HepG2 (cell line): ENCODE results near the gene ZCCHC10. TPM values are rescaled to one million over a fixed set of nuclear protein-coding genes. Genes with fewer than 3 reads are reported as not detected.
A peak's percentile ranks its signal among the peaks of the same experiment; 100 is the strongest.
"Not testable (repeated sequence)": the region's sequence is repeated elsewhere in the genome, so short reads cannot be mapped to it uniquely, and the experiment has no call there.

ENCODE experiments used
- ATAC-seq: fragments of 200-7000 bp; cut with Tn5 transposase; 3 replicates; pipeline ENCODE4 v1.9.1; 2020; ENCODE audit warnings: mild to moderate bottlenecking, moderate library complexity
- BruUV-seq: library from RNA; stranded (reverse); fragments of 400-500 nt; replicated peaks from 2 replicates; lab custom pipeline; 2021; lab: Mats Ljungman, UMichigan
- CTCF ChIA-PET: fragments of 300-600 bp; formaldehyde crosslinking; extraction: SDS; loops from one replicate; lab custom pipeline; 2021; ENCODE audit warnings: low total read pairs, inconsistent platforms, low intra/inter-chr PET ratio; lab: Yijun Ruan, JAX
- POLR2A ChIA-PET: fragments of 350-600 bp; sonication (Branson Sonifier 250); formaldehyde crosslinking; loops from one replicate; lab custom pipeline; 2020; ENCODE audit warnings: antibody characterized with exemption, inconsistent platforms; lab: Yijun Ruan, JAX
- DNase-seq: peaks from one replicate; pipeline ENCODE4 v3.0.0-alpha.2; 2015; ENCODE audit warnings: low spot score
- FAIRE-seq: peaks from 3 replicates; lab custom pipeline; 2011; peaks lifted over from hg19 to GRCh38; lab: Jason Lieb, UNC
- H2AFZ ChIP-seq: one replicate; pipeline ENCODE4 v1.6.1; 2011; ENCODE audit warnings: low read length, inconsistent platforms
- H3K27ac ChIP-seq: fragments of 300-600 bp; 3 replicates; pipeline ENCODE4 v1.8.0; 2011; ENCODE audit warnings: mixed run types, mild to moderate bottlenecking, mixed read lengths, low read length, inconsistent platforms; ENCODE audit not compliant: insufficient read depth; ENCODE audit errors: extremely low read length
- H3K27me3 ChIP-seq, 2 experiments: fragments of 200-600 bp in 1 of 2; 2 replicates in 1 of 2; 3 replicates in 1 of 2; pipeline versions ENCODE4 v1.6.0 to v1.8.0; 2011; ENCODE audit warnings: low read length in 2 of 2, mild to moderate bottlenecking in 2 of 2, moderate library complexity in 2 of 2, inconsistent platforms in 1 of 2; ENCODE audit not compliant: insufficient read depth in 2 of 2, control insufficient read depth in 1 of 2
- H3K36me3 ChIP-seq, 2 experiments: fragments of 200-600 bp in 1 of 2; replicated peaks in 1 of 2; 2 replicates in 1 of 2; 3 replicates in 1 of 2; pipeline versions ENCODE4 v1.5.1 to v1.8.0; 2011; ENCODE audit warnings: low read length in 2 of 2, inconsistent platforms in 1 of 2; ENCODE audit not compliant: insufficient read depth in 2 of 2, control insufficient read depth in 1 of 2
- H3K4me1 ChIP-seq: 2 replicates; pipeline ENCODE4 v1.5.1; 2012; ENCODE audit warnings: low read length, inconsistent platforms; ENCODE audit not compliant: insufficient read depth
- H3K4me2 ChIP-seq: 2 replicates; pipeline ENCODE4 v1.6.0; 2011; ENCODE audit warnings: low read depth, low read length, inconsistent platforms
- H3K4me3 ChIP-seq, 3 experiments: fragments of 200-600 bp in 1 of 3; sonication (generic), shearing (Covaris generic) in 1 of 3; replicated peaks in 1 of 3; 2 replicates each; pipeline ENCODE4 v1.5.1; 2011 to 2016; ENCODE audit warnings: low read length in 3 of 3, inconsistent platforms in 2 of 3, low read depth in 2 of 3, mild to moderate bottlenecking in 2 of 3, control low read depth in 1 of 3, mixed read lengths in 1 of 3; ENCODE audit not compliant: insufficient read depth in 1 of 3
- H3K79me2 ChIP-seq: one replicate; pipeline ENCODE4 v1.6.1; 2011; ENCODE audit warnings: low read length, inconsistent platforms; ENCODE audit not compliant: insufficient read depth
- H3K9ac ChIP-seq: 2 replicates; pipeline ENCODE4 v1.6.0; 2011; ENCODE audit warnings: mild to moderate bottlenecking, low read depth, low read length, inconsistent platforms; ENCODE audit not compliant: insufficient read depth
- H3K9me3 ChIP-seq: 2 replicates; pipeline ENCODE4 v1.5.1; 2012; ENCODE audit warnings: mild to moderate bottlenecking, low read length
- H4K20me1 ChIP-seq: 2 replicates; pipeline ENCODE4 v1.6.0; 2011; ENCODE audit warnings: inconsistent platforms, mild to moderate bottlenecking, low read length, moderate library complexity; ENCODE audit not compliant: insufficient read depth
- NFE2L2 ChIP-seq: fragments of 150-350 bp; IDR thresholded peaks from 2 replicates; pipeline ENCODE4 v1.6.1; 2014; ENCODE audit warnings: low read length
- ZNF225 ChIP-seq: sonication (generic); formaldehyde crosslinking; IDR thresholded peaks from 2 replicates; pipeline ENCODE4 v1.4.0; 2020; ENCODE audit warnings: mild to moderate bottlenecking, missing genetic modification reagents
- ZNF326 ChIP-seq: sonication (generic); formaldehyde crosslinking; IDR thresholded peaks from 2 replicates; pipeline ENCODE4 v1.4.0; 2020; ENCODE audit warnings: missing genetic modification reagents, borderline replicate concordance
- ZNF746 ChIP-seq: sonication (generic); formaldehyde crosslinking; IDR thresholded peaks from 2 replicates; pipeline ENCODE4 v1.8.0; 2022; ENCODE audit warnings: mild to moderate bottlenecking, missing genetic modification reagents
- whole genome bisulfite sequencing: methylation state at CpG from one replicate; pipeline ENCODE4 v1.1.6; 2017; ENCODE audit warnings: low lambda C conversion rate; 5-methylcytosine and 5-hydroxymethylcytosine counted together
- in situ Hi-C: cut with HindIII; loops from 2 replicates; pipeline ENCODE4 v1.10.0; 2017; ENCODE audit warnings: low pct_unique_long_range_greater_than_20kb; ENCODE audit not compliant: extremely low pct_ligation_motif_present
- intact Hi-C: fragments of 100-400 bp; cut with micrococcal nuclease; formaldehyde crosslinking; loops from one replicate; pipeline ENCODE4 v1.10.0; 2022; ENCODE audit not compliant: unreplicated experiment
- polyA plus RNA-seq, 8 experiments: library from polyadenylated mRNA; depleted of rRNA in 3 of 8; stranded (reverse) in 7 of 8; unstranded in 1 of 8; fragments of >200 nt; fragmentation: Illumina TruSeq in 4 of 8; extraction: Trizol in 4 of 8; gene quantifications; 2 replicates each; pipeline versions ENCODE4 v1.2.1 to v1.2.3, GENCODE V29; 2011 to 2016; ENCODE audit warnings: low read depth in 4 of 8, missing spikeins in 1 of 8, mixed read lengths in 1 of 8; ENCODE audit not compliant: insufficient read depth in 1 of 8
- total RNA-seq, 5 experiments: library from RNA; depleted of rRNA; stranded (reverse); fragments of >200 nt; fragmentation: Illumina TruSeq; extraction: Trizol; gene quantifications; 2 replicates each; pipeline ENCODE4 v1.2.3, GENCODE V29; 2016; ENCODE audit warnings: low read depth in 1 of 5
- TF ChIP-seq, protein P1 (sequence below): sonication (generic); formaldehyde crosslinking; IDR thresholded peaks from 2 replicates; pipeline ENCODE4 v1.5.1; 2020; ENCODE audit warnings: missing genetic modification reagents, mild to moderate bottlenecking, borderline replicate concordance
- TF ChIP-seq, protein P2 (sequence below): sonication (generic); formaldehyde crosslinking; IDR thresholded peaks from 2 replicates; pipeline ENCODE4 v1.5.1; 2020; ENCODE audit warnings: mild to moderate bottlenecking, missing genetic modification reagents, moderate library complexity
- TF ChIP-seq, protein P3 (sequence below): sonication (generic); formaldehyde crosslinking; IDR thresholded peaks from 2 replicates; pipeline ENCODE4 v1.5.1; 2020; ENCODE audit warnings: mild to moderate bottlenecking, missing genetic modification reagents, moderate library complexity
- TF ChIP-seq, protein P4 (sequence below): sonication (generic); formaldehyde crosslinking; IDR thresholded peaks from 2 replicates; pipeline ENCODE4 v1.4.0; 2020; ENCODE audit warnings: mild to moderate bottlenecking, low read depth, missing genetic modification reagents

ZCCHC10 gene
- total and polyA plus RNA-seq, 2 of the 13 experiments (the other 11 are each of a cell fraction or from before 2014, with no cell fraction given), result 40.7 to 48.2 TPM

DNA sequence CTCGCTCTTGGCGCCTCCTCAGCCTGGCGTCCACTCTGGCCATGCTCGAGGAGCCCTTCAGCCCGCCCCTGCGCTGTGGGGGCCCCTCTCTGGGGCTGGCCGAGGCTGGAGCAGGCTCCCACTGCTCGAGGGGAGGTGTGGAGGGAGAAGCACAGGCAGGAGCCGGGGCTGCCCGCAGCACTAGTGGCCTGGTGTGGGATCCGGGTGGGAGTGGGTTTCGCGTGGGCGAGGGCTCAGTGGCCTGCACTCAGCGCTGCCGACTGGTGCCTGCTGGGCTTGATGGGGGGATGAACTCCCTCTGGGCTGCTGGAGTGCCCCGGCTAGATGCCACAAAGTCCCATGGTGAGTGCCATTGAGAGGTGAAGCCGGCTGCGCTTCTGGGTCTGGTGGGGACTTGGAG lies 21.1 kb upstream of the ZCCHC10 start (continued):
- TF ChIP-seq, protein P1, sequence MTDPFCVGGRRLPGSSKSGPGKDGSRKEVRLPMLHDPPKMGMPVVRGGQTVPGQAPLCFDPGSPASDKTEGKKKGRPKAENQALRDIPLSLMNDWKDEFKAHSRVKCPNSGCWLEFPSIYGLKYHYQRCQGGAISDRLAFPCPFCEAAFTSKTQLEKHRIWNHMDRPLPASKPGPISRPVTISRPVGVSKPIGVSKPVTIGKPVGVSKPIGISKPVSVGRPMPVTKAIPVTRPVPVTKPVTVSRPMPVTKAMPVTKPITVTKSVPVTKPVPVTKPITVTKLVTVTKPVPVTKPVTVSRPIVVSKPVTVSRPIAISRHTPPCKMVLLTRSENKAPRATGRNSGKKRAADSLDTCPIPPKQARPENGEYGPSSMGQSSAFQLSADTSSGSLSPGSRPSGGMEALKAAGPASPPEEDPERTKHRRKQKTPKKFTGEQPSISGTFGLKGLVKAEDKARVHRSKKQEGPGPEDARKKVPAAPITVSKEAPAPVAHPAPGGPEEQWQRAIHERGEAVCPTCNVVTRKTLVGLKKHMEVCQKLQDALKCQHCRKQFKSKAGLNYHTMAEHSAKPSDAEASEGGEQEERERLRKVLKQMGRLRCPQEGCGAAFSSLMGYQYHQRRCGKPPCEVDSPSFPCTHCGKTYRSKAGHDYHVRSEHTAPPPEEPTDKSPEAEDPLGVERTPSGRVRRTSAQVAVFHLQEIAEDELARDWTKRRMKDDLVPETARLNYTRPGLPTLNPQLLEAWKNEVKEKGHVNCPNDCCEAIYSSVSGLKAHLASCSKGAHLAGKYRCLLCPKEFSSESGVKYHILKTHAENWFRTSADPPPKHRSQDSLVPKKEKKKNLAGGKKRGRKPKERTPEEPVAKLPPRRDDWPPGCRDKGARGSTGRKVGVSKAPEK (CRISPR knock-in tag), result no peak
- TF ChIP-seq, protein P2, sequence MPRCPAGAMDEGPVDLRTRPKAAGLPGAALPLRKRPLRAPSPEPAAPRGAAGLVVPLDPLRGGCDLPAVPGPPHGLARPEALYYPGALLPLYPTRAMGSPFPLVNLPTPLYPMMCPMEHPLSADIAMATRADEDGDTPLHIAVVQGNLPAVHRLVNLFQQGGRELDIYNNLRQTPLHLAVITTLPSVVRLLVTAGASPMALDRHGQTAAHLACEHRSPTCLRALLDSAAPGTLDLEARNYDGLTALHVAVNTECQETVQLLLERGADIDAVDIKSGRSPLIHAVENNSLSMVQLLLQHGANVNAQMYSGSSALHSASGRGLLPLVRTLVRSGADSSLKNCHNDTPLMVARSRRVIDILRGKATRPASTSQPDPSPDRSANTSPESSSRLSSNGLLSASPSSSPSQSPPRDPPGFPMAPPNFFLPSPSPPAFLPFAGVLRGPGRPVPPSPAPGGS (CRISPR knock-in tag), result no peak
- TF ChIP-seq, protein P3, sequence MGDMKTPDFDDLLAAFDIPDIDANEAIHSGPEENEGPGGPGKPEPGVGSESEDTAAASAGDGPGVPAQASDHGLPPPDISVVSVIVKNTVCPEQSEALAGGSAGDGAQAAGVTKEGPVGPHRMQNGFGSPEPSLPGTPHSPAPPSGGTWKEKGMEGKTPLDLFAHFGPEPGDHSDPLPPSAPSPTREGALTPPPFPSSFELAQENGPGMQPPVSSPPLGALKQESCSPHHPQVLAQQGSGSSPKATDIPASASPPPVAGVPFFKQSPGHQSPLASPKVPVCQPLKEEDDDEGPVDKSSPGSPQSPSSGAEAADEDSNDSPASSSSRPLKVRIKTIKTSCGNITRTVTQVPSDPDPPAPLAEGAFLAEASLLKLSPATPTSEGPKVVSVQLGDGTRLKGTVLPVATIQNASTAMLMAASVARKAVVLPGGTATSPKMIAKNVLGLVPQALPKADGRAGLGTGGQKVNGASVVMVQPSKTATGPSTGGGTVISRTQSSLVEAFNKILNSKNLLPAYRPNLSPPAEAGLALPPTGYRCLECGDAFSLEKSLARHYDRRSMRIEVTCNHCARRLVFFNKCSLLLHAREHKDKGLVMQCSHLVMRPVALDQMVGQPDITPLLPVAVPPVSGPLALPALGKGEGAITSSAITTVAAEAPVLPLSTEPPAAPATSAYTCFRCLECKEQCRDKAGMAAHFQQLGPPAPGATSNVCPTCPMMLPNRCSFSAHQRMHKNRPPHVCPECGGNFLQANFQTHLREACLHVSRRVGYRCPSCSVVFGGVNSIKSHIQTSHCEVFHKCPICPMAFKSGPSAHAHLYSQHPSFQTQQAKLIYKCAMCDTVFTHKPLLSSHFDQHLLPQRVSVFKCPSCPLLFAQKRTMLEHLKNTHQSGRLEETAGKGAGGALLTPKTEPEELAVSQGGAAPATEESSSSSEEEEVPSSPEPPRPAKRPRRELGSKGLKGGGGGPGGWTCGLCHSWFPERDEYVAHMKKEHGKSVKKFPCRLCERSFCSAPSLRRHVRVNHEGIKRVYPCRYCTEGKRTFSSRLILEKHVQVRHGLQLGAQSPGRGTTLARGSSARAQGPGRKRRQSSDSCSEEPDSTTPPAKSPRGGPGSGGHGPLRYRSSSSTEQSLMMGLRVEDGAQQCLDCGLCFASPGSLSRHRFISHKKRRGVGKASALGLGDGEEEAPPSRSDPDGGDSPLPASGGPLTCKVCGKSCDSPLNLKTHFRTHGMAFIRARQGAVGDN (CRISPR knock-in tag), result peak; percentile 36
- TF ChIP-seq ZNF225 (0 out of 2 replicates have a peak, but pooled peaks have one; percentile 22), NFE2L2 (no peak), ZNF746 (CRISPR knock-in tag) (no peak), ZNF326 (CRISPR knock-in tag) (no peak)
- TF ChIP-seq, protein P4, sequence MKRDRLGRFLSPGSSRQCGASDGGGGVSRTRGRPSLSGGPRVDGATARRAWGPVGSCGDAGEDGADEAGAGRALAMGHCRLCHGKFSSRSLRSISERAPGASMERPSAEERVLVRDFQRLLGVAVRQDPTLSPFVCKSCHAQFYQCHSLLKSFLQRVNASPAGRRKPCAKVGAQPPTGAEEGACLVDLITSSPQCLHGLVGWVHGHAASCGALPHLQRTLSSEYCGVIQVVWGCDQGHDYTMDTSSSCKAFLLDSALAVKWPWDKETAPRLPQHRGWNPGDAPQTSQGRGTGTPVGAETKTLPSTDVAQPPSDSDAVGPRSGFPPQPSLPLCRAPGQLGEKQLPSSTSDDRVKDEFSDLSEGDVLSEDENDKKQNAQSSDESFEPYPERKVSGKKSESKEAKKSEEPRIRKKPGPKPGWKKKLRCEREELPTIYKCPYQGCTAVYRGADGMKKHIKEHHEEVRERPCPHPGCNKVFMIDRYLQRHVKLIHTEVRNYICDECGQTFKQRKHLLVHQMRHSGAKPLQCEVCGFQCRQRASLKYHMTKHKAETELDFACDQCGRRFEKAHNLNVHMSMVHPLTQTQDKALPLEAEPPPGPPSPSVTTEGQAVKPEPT, result no peak

DNA sequence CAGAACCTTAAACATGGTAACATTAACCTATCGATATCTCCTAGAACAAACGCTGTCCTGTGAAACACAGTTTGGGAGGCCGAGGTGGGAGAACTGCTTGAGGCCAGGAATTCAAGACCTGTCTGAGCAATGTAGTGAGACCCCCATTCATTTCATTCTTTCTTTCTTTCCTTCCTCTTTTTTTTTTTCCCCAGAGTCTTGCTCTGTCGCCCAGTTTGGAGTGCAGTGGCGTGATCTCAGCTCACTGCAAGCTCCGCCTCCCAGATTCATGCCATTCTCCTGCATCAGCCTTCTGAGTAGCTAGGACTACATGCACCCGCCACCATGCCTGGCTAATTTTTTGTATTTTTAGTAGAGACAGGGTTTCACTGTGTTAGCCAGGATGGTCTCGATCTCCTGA lies 20.2 kb upstream of the ZCCHC10 start:
- intact Hi-C loops, H3K4me3 ChIP-seq, H3K4me2 ChIP-seq, H2AFZ ChIP-seq, H3K36me3 ChIP-seq, POLR2A ChIA-PET, ATAC-seq, FAIRE-seq, BruUV-seq, H3K9ac ChIP-seq, H3K27me3 ChIP-seq, DNase-seq, H3K27ac ChIP-seq, H4K20me1 ChIP-seq, CTCF ChIA-PET, H3K9me3 ChIP-seq, in situ Hi-C loops: not testable (repeated sequence)
- Histone ChIP-seq H3K4me1 (peaks cover 59% of the 10 kb centered on the region), H3K79me2 (peaks cover 11% of the 10 kb centered on the region)
- 97% methylated on average over 8 of the region's 8 CpGs for WGBS
